MCF 10A (cell line): Measurements from ENCODE around the gene BMP10. TPM values are rescaled to one million over a fixed set of nuclear protein-coding genes. Genes with fewer than 3 reads are reported as not detected.

Source experiments
- BruUV-seq: library from RNA; stranded (reverse); fragments of 400-500 nt; replicated peaks from 2 replicates; lab custom pipeline; 2021; lab: Mats Ljungman, UMichigan
- CTCF ChIA-PET: fragments of 300-600 bp; sonication (Branson Sonifier 250); formaldehyde crosslinking; extraction: SDS; loops from one replicate; lab custom pipeline; 2021; ENCODE audit warnings: antibody characterized with exemption, inconsistent platforms; lab: Yijun Ruan, JAX
- POLR2A ChIA-PET: fragments of 300-600, 350-650 bp; sonication (Branson Sonifier 250); formaldehyde crosslinking; extraction: SDS; loops from one replicate; lab custom pipeline; 2020; ENCODE audit warnings: antibody characterized with exemption, inconsistent platforms; lab: Yijun Ruan, JAX
- DNase-seq: peaks from one replicate; pipeline ENCODE4 v3.0.0-alpha.2; 2018; ENCODE audit not compliant: unreplicated experiment
- H3K27ac Mint-ChIP-seq: one replicate; pipeline ENCODE4 v1.8.0; 2022; ENCODE audit warnings: mild to moderate bottlenecking, low read depth, mixed read lengths; ENCODE audit not compliant: unreplicated experiment
- H3K27me3 Mint-ChIP-seq: one replicate; pipeline ENCODE4 v1.8.0; 2022; ENCODE audit warnings: mixed read lengths; ENCODE audit not compliant: insufficient read depth, unreplicated experiment
- H3K36me3 Mint-ChIP-seq: one replicate; pipeline ENCODE4 v1.8.0; 2022; ENCODE audit warnings: mild to moderate bottlenecking, moderate library complexity, mixed read lengths; ENCODE audit not compliant: insufficient read depth, unreplicated experiment
- H3K4me1 Mint-ChIP-seq: one replicate; pipeline ENCODE4 v1.8.0; 2022; ENCODE audit warnings: mixed read lengths; ENCODE audit not compliant: insufficient read depth, unreplicated experiment
- H3K4me3 Mint-ChIP-seq: one replicate; pipeline ENCODE4 v1.8.0; 2022; ENCODE audit warnings: mild to moderate bottlenecking, moderate library complexity, mixed read lengths; ENCODE audit not compliant: unreplicated experiment
- H3K9me3 Mint-ChIP-seq: one replicate; pipeline ENCODE4 v1.8.0; 2022; ENCODE audit warnings: mixed read lengths; ENCODE audit not compliant: unreplicated experiment
- intact Hi-C: fragments of 100-400 bp; cut with micrococcal nuclease; formaldehyde crosslinking; loops from 2 replicates; pipeline ENCODE4 v1.14.1; 2022
- total RNA-seq: library from RNA; stranded (reverse); gene quantifications from 2 replicates; pipeline ENCODE4 v1.2.3, GENCODE V29; 2022
- TF ChIP-seq, protein P1 (sequence below): fragments of 200-600 bp; IDR thresholded peaks from one replicate; pipeline ENCODE4 v1.8.0; 2022; ENCODE audit warnings: antibody characterized with exemption, mild to moderate bottlenecking; ENCODE audit not compliant: unreplicated experiment

The BMP10 gene
- total RNA-seq, 1 experiment from 2014 or later = not detected

DNA sequence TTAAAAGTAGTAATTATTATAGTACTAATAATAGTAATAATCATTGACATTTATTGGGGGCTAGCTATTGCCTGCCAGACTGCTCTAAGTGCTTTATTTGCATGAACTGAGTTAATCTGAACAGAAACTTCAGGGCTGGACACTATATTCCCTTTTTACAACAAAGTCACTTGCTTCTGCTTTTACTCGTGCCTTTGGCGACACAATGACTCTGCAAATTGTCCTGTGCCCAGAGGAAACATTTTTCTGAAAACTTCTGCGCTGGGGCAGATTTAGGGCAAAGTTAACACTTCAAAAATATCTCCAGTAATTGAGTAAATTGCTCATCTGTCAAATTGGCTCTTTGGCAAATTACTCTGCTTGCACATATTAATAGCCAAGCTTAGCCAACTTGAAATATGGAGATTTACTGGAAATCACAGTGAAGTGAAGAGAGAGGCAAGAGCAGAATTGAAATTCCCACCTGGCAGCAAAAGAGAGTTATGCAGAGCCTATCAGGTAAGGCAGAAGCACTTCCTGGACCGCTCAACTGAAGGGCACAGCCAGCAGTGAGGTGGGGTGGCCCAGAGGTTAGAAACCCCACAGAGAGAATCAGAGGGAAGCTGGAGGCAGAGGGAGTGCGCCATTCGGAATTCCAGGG is 36.3 kb downstream of the BMP10 start:
- Mint-ChIP-seq H3K36me3 (no peaks in the 10 kb centered on the region), H3K4me3 (no peak overlapping the region), H3K27me3 (no peaks in the 10 kb centered on the region), H3K27ac (no peak overlapping the region), H3K4me1 (peaks cover 15% of the 10 kb centered on the region), H3K9me3 (no peaks in the 10 kb centered on the region)
- POLR2A ChIA-PET = no interaction called here
- BruUV-seq = no TSS peak
- no peak for DNase-seq
- CTCF ChIA-PET = interaction anchor here (1.1 to 4.2 kb wide), 5 partner anchors 73 to 102 kb away, joined by 3 to 54 read pairs (median 3); no protein-coding TSS in a partner anchor
- intact Hi-C loops = loop anchor here (5.0 kb wide), 2 partner anchors 72 to 373 kb away; no protein-coding TSS in a partner anchor
- TF ChIP-seq, protein P1, sequence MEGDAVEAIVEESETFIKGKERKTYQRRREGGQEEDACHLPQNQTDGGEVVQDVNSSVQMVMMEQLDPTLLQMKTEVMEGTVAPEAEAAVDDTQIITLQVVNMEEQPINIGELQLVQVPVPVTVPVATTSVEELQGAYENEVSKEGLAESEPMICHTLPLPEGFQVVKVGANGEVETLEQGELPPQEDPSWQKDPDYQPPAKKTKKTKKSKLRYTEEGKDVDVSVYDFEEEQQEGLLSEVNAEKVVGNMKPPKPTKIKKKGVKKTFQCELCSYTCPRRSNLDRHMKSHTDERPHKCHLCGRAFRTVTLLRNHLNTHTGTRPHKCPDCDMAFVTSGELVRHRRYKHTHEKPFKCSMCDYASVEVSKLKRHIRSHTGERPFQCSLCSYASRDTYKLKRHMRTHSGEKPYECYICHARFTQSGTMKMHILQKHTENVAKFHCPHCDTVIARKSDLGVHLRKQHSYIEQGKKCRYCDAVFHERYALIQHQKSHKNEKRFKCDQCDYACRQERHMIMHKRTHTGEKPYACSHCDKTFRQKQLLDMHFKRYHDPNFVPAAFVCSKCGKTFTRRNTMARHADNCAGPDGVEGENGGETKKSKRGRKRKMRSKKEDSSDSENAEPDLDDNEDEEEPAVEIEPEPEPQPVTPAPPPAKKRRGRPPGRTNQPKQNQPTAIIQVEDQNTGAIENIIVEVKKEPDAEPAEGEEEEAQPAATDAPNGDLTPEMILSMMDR = no peak

DNA sequence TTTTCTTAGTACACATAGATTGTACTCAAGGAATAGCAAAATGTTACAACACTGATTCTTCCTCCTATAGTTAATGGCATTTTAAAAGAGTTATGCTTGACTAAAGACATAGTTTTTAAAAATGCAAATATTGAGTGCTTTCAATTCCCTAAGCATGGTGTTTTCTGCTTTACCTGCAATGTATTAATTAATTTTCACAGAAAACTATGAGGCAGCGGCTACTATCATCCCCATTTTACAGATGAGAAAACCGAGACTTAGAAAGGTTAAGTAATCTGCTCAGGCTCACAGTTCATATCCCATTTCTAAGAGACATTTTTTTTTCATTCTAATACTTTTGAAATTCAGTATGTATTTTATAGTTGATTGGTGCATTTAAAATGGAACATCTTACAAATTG is 38.0 kb downstream of the BMP10 start:
- POLR2A ChIA-PET = interaction anchor here (1.2 to 1.8 kb wide), 3 partner anchors 17 to 33 kb away, joined by 3 to 5 read pairs (median 4); no protein-coding TSS in a partner anchor
- DNase-seq = no peak
- no TSS peak for BruUV-seq
- H3K4me1 Mint-ChIP-seq = peaks cover 29% of the 10 kb centered on the region
- H3K36me3 Mint-ChIP-seq = peaks cover 6% of the 10 kb centered on the region
- H3K27me3 Mint-ChIP-seq = no peaks in the 10 kb centered on the region
- TF ChIP-seq, protein P1 = no peak
- H3K4me3 Mint-ChIP-seq = no peak overlapping the region
- peak overlapping the region; percentile 93 for H3K27ac Mint-ChIP-seq
- no peaks in the 10 kb centered on the region for H3K9me3 Mint-ChIP-seq
- CTCF ChIA-PET = interaction anchor here (0.8 to 1.2 kb wide), 2 partner anchors 76 to 82 kb away, joined by 3 to 4 read pairs; no protein-coding TSS in a partner anchor
- intact Hi-C loops = no loop called here

DNA sequence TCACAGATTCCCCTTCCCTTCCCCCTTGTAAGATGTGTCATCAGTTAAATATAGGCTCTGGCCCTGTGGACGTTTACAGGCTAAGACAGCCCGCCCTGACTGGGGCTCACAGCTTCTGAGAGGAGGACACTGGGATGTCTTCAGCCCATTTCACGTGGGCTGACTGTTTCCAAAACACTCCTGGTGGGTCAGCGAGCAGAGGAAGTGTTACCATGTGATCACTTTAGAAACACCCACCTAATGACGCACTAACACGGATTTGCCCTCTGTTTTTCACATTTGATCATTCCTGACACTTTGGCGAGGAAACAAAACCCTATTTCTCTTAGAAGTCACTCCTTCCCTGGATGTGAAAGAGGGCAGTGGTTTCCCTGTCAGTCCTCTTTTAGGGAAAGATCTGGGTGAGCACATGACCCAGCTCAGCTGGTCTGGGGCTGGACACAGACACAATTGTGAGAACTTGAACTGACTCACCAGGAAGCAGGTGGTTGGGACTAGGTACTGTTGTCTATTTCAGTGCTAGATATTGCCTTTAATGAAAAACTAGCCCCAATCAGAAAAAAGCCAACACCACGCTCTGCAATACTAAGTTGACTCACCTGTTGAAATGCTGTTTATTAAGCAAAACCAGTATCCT is 38.8 kb downstream of the BMP10 start:
- H3K27me3 Mint-ChIP-seq = no peaks in the 10 kb centered on the region
- TF ChIP-seq, protein P1 = no peak
- BruUV-seq = no TSS peak
- CTCF ChIA-PET = interaction anchor here (0.8 to 1.2 kb wide), 2 partner anchors 77 to 81 kb away, joined by 3 to 4 read pairs; no protein-coding TSS in a partner anchor
- no peaks in the 10 kb centered on the region for H3K9me3 Mint-ChIP-seq
- DNase-seq = peak; percentile 74
- no peak overlapping the region for H3K4me3 Mint-ChIP-seq
- intact Hi-C loops = no loop called here
- peaks cover 6% of the 10 kb centered on the region for H3K36me3 Mint-ChIP-seq
- POLR2A ChIA-PET = interaction anchor here (1.2 to 1.3 kb wide), 3 partner anchors 8 to 24 kb away, joined by 3 to 4 read pairs (median 4); no protein-coding TSS in a partner anchor
- peak overlapping the region; percentile 93 for H3K27ac Mint-ChIP-seq
- peaks cover 29% of the 10 kb centered on the region for H3K4me1 Mint-ChIP-seq

DNA sequence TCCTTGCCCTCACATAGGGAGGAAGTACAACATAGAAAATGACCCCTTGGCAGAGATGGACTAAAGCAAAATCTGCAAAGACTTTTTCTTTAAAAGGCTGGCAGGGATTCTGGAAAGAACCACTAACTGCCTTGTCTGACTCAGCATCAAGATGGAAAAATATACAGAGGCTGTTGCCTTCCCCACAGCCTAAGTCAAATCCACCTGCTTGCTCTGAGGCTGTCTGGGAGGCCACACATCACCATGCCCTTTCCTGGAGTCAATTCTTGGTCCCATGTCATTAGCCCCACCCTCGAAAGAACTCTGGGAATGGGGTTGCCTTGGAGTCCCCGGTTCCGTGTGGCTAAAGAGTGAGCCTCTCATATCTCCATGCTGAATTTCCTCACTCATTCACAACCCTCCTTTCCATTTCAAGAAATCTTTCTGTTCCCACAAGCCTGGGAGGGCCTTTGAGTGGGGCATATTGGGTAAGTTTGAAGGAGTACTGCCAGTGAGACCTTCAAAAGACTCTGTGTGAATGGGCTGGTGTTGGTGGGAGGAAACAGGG is 39.4 kb downstream of the BMP10 start:
- intact Hi-C loops = no loop called here
- Mint-ChIP-seq H3K4me3 (no peak overlapping the region), H3K4me1 (peaks cover 29% of the 10 kb centered on the region), H3K36me3 (peaks cover 6% of the 10 kb centered on the region), H3K27ac (peak overlapping the region; percentile 93), H3K27me3 (no peaks in the 10 kb centered on the region), H3K9me3 (no peaks in the 10 kb centered on the region)
- CTCF ChIA-PET = interaction anchor here (0.6 to 1.2 kb wide), 3 partner anchors 20 to 104 kb away, joined by 3 to 4 read pairs (median 3); no protein-coding TSS in a partner anchor
- POLR2A ChIA-PET = interaction anchor here (0.9 to 1.3 kb wide), 3 partner anchors 8 to 17 kb away, joined by 3 to 4 read pairs (median 4); no protein-coding TSS in a partner anchor
- TF ChIP-seq, protein P1 = no peak
- no TSS peak for BruUV-seq
- no peak for DNase-seq
